Fibroblast of villous mesenchyme (primary cell): ENCODE data around the gene MYO3B. TPM values are rescaled to one million over a fixed set of nuclear protein-coding genes. Genes with fewer than 3 reads are reported as not detected.
"Not testable (repeated sequence)": the region's sequence is repeated elsewhere in the genome, so short reads cannot be mapped to it uniquely, and the experiment has no call there.

Experiments
- DNase-seq: peaks from one replicate; pipeline ENCODE4 v3.0.0-alpha.2; 2010; ENCODE audit warnings: low read depth
- H3K4me3 ChIP-seq: 2 replicates; pipeline ENCODE4 v1.5.1; 2011; ENCODE audit warnings: low read depth, mild to moderate bottlenecking, low read length
- CTCF ChIP-seq: IDR thresholded peaks from 2 replicates; pipeline ENCODE4 v1.5.1; 2012; ENCODE audit warnings: low read depth, mild to moderate bottlenecking, low read length; ENCODE audit not compliant: insufficient read depth
- total RNA-seq: library from RNA; depleted of rRNA; stranded (reverse); fragments of >200 nt; gene quantifications from 2 replicates; pipeline ENCODE4 v1.2.3, GENCODE V29; 2012

MYO3B gene
- total RNA-seq, 1 donor, result under 0.01 TPM

DNA sequence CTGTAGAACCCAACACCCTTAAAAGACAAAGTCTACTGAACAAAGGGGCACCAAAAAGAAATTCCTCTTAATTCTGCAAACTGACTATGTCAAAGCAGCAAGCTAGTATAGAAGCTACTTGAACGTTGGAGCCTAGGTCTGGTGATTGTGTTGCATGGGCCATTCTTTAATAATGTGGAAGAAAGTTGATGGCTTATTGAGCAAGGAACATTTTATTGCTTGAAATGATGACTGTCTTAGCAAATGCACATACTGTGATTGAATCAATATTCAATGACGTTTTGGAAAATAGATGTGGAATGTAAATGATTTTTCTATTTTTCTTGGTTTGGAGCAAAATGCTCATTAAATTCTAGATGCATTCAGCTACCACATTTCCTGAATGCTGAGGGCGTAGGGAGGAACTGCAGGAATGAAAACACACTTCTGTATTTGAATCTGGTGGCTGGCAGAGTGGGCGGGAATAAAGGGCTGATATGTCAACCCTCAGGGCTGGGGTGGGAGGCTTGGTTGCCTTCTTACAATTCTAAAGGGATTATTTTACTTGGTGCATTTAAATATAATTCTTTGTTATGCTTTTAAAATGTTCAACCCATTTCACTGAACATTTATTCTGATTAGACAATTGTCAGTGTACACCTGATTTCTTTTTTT is 26.5 kb downstream of the MYO3B start:
- H3K4me3 ChIP-seq, result no peak overlapping the region
- DNase-seq, result no peak
- no peak for TF ChIP-seq CTCF

GRCh38 chr2:170206246-170206645 is 28.3 kb downstream of the MYO3B start:
- TF ChIP-seq CTCF, result no peak

GRCh38 chr2:170206805-170207407 is 29.0 kb downstream of the MYO3B start:
- no peak for TF ChIP-seq CTCF
- no peak for DNase-seq
- H3K4me3 ChIP-seq, result no peak overlapping the region

More at GRCh38 chr2:170206246-170206645, 28.3 kb downstream of the MYO3B start:
- DNase-seq, result no peak
- H3K4me3 ChIP-seq, result no peak overlapping the region

DNA sequence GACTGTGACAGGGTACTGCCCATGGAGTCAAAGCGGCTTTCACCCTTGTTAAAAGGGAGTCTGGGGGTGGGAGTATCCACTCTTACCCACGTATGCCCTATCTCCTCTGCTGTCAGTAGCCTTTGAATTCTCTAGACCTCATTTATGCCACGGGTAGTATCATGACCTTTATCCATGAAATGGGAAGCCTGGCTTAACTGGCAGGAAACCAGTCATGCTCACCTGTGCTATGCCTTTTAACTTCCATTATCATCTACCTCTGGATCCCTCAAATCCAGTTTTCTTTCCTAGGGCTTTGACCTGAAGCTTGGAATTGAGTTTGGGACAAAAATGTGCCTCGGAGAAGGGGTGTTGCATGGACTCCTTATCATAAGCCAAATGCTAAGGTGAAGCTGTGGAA is 30.0 kb downstream of the MYO3B start:
- no peak for DNase-seq
- H3K4me3 ChIP-seq, result no peak overlapping the region
- TF ChIP-seq CTCF, result no peak

- TF ChIP-seq CTCF, result no peak
- no peak overlapping the region for H3K4me3 ChIP-seq
- DNase-seq, result no peak
Measured at GRCh38 chr2:170208967-170209366, 31.0 kb downstream of the MYO3B start.

- H3K4me3 ChIP-seq, result no peak overlapping the region
- no peak for DNase-seq
- TF ChIP-seq CTCF, result no peak
Measured at GRCh38 chr2:170212625-170213280, 34.8 kb downstream of the MYO3B start.

DNA sequence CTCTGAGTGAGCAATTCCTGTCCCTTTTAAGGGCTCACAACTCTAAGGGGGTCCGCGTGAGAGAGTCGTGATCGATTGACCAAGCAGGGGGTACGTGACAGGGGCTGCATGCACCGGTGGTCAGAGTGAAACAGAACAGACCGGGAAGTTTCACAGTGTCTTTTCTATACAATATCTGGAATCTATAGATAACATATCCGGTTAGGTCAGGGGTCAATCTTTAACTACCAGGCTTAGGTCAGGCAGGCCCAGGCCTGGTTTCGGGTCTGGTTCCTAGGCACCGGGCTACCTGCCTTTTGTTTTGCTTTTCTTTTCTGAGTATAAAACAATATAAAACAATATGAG is 35.3 kb downstream of the MYO3B start:
- H3K4me3 ChIP-seq, DNase-seq: not testable (repeated sequence)
